PC-3 (cell line): ENCODE results near the gene NADSYN1. TPM values are rescaled to one million over a fixed set of nuclear protein-coding genes. Genes with fewer than 3 reads are reported as not detected.
"Not testable (repeated sequence)": the region's sequence is repeated elsewhere in the genome, so short reads cannot be mapped to it uniquely, and the experiment has no call there.

Experiments used
- ATAC-seq: fragments of 200-7000 bp; cut with Tn5 transposase; 2 replicates; pipeline ENCODE4 v1.9.1; 2020; ENCODE audit warnings: mild to moderate bottlenecking, moderate library complexity
- BruUV-seq: library from RNA; stranded (reverse); fragments of 400-500 nt; replicated peaks from 2 replicates; lab custom pipeline; 2021; lab: Mats Ljungman, UMichigan
- CTCF ChIA-PET: fragments of 300-600 bp; sonication (Branson Sonifier 250); formaldehyde crosslinking; loops from one replicate; lab custom pipeline; 2022; ENCODE audit warnings: antibody characterized with exemption; lab: Charles Lee
- POLR2A ChIA-PET: fragments of 300-600 bp; sonication (Branson Sonifier 250); formaldehyde crosslinking; loops from one replicate; lab custom pipeline; 2022; ENCODE audit warnings: antibody characterized with exemption; ENCODE audit not compliant: unreplicated experiment; lab: Charles Lee
- DNase-seq: peaks from one replicate; pipeline ENCODE4 v3.0.0-alpha.2; 2015
- H2AFZ ChIP-seq: fragments of 300-600 bp; sonication (generic); 2 replicates; pipeline ENCODE4 v1.6.0; 2016; ENCODE audit warnings: antibody characterized with exemption, low read length
- H3F3A ChIP-seq: fragments of 300-600 bp; sonication (generic); one replicate; pipeline ENCODE4 v1.6.0; 2017; ENCODE audit warnings: antibody characterized with exemption, low read length, control low read depth, mild to moderate bottlenecking; ENCODE audit not compliant: unreplicated experiment
- H3K27ac ChIP-seq: fragments of 300-600 bp; sonication (generic); 2 replicates; pipeline ENCODE4 v1.5.1; 2016; ENCODE audit warnings: mild to moderate bottlenecking, low read length
- H3K27me3 ChIP-seq: fragments of 300-600 bp; sonication (generic); 2 replicates; pipeline ENCODE4 v1.6.1; 2016; ENCODE audit warnings: low read length, mixed read lengths
- H3K36me3 ChIP-seq: fragments of 300-600 bp; sonication (generic); 2 replicates; pipeline ENCODE4 v1.6.1; 2016; ENCODE audit warnings: low read depth, mixed run types, low read length, mixed read lengths
- H3K4me1 ChIP-seq: fragments of 300-600 bp; sonication (generic); 2 replicates; pipeline ENCODE4 v1.5.1; 2016; ENCODE audit warnings: low read length; ENCODE audit not compliant: insufficient read depth
- H3K4me2 ChIP-seq: fragments of 300-600 bp; sonication (generic); 2 replicates; pipeline ENCODE4 v1.6.0; 2016; ENCODE audit warnings: low read length
- H3K4me3 ChIP-seq: fragments of 300-600 bp; sonication (generic); 2 replicates; pipeline ENCODE4 v1.5.1; 2016; ENCODE audit warnings: mild to moderate bottlenecking, low read length, mixed read lengths
- H3K79me2 ChIP-seq: fragments of 300-600 bp; sonication (generic); 2 replicates; pipeline ENCODE4 v1.6.1; 2017; ENCODE audit warnings: low read length, mixed read lengths
- H3K9ac ChIP-seq: fragments of 300-600 bp; sonication (generic); 2 replicates; pipeline ENCODE4 v1.6.0; 2016; ENCODE audit warnings: mild to moderate bottlenecking, low read length
- H3K9me2 ChIP-seq: fragments of 300-600 bp; sonication (generic); replicated peaks from 2 replicates; pipeline ENCODE4 v1.6.1; 2016; ENCODE audit warnings: mixed run types, low read length, mixed read lengths
- H3K9me3 ChIP-seq: fragments of 300-600 bp; sonication (generic); 2 replicates; pipeline ENCODE4 v1.6.1; 2016; ENCODE audit warnings: low read length, mixed read lengths
- H4K20me1 ChIP-seq: fragments of 300-600 bp; sonication (generic); 2 replicates; pipeline ENCODE4 v1.6.1; 2016; ENCODE audit warnings: low read length, mixed read lengths
- CTCF ChIP-seq: fragments of 300-600 bp; sonication (generic); conservative IDR thresholded peaks from 2 replicates; pipeline ENCODE4 v1.5.1; 2017; ENCODE audit warnings: antibody characterized with exemption, low read depth, mild to moderate bottlenecking, low read length
- EZH2 ChIP-seq: fragments of 300-600 bp; sonication (generic); IDR thresholded peaks from one replicate; pipeline ENCODE4 v1.6.1; 2017; ENCODE audit warnings: antibody characterized with exemption, mild to moderate bottlenecking, low read length; ENCODE audit not compliant: unreplicated experiment
- EZH2phosphoT487 ChIP-seq: fragments of 300-600 bp; sonication (generic); IDR thresholded peaks from 2 replicates; pipeline ENCODE4 v1.6.1; 2018; ENCODE audit warnings: mild to moderate bottlenecking, antibody characterized with exemption, low read length, borderline replicate concordance
- intact Hi-C: fragments of 100-400 bp; cut with micrococcal nuclease; formaldehyde crosslinking; loops from 2 replicates; pipeline ENCODE4 v1.9.0; 2023
- total RNA-seq: library from RNA; depleted of rRNA; stranded (reverse); fragments of >200 nt; gene quantifications from 2 replicates; pipeline ENCODE4 v1.2.3, GENCODE V29; 2014

Gene NADSYN1
- total RNA-seq, 1 experiment from 2014 or later = 64.8 TPM

DNA sequence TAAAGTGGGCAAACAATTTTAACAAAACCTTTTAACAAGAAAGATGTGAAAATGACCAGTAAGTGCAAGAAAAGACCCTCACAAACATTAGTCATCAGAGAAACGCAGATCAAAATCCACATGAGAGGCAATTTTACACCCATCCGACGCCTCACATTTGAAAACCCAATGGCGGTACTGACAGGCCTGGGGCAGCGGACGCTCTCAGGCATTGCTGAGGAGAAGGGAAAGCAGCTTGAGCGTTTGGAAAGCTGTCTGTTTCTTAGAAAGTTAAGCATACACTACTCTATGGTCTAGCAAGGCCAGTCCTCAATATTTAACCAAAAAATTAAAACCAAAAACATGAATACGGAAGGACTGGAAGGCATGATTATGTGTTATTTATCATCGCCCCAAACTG lies 82.8 kb downstream of the NADSYN1 start:
- intact Hi-C loops = no loop called here
- H3K79me2 ChIP-seq = no peaks in the 10 kb centered on the region
- no peak overlapping the region for H3K9ac ChIP-seq
- DNase-seq = no peak
- H3K4me3 ChIP-seq = no peak overlapping the region
- ATAC-seq = no peak
- H3K27me3 ChIP-seq = peaks cover 3% of the 10 kb centered on the region
- POLR2A ChIA-PET = no interaction called here
- BruUV-seq = no TSS peak
- H3K36me3 ChIP-seq = no peaks in the 10 kb centered on the region
- H2AFZ ChIP-seq = no peak overlapping the region
- no peaks in the 10 kb centered on the region for H3K9me2 ChIP-seq
- no peak for TF ChIP-seq CTCF
- TF ChIP-seq EZH2phosphoT487 = no peak
- TF ChIP-seq EZH2 = no peak
- H3F3A ChIP-seq = no peaks in the 10 kb centered on the region
- H4K20me1 ChIP-seq = no peaks in the 10 kb centered on the region
- H3K27ac ChIP-seq = no peak overlapping the region
- no peaks in the 10 kb centered on the region for H3K9me3 ChIP-seq
- CTCF ChIA-PET = no interaction called here
- H3K4me2 ChIP-seq = no peak overlapping the region
- no peaks in the 10 kb centered on the region for H3K4me1 ChIP-seq

GRCh38 chr11:71537537-71537936 lies 84.5 kb downstream of the NADSYN1 start:
- Histone ChIP-seq H3K36me3 (no peaks in the 10 kb centered on the region), H3K79me2 (no peaks in the 10 kb centered on the region), H3K27ac (no peak overlapping the region), H3K9me3 (no peaks in the 10 kb centered on the region), H2AFZ (no peak overlapping the region), H3K4me1 (no peaks in the 10 kb centered on the region), H4K20me1 (no peaks in the 10 kb centered on the region), H3K4me2 (no peak overlapping the region), H3K9ac (no peak overlapping the region), H3K9me2 (no peaks in the 10 kb centered on the region), H3F3A (no peaks in the 10 kb centered on the region), H3K4me3 (no peak overlapping the region), H3K27me3 (peaks cover 11% of the 10 kb centered on the region)
- CTCF ChIA-PET = no interaction called here
- POLR2A ChIA-PET = no interaction called here
- intact Hi-C loops = no loop called here
- TF ChIP-seq EZH2phosphoT487 = no peak
- no peak for TF ChIP-seq EZH2
- no peak for TF ChIP-seq CTCF
- BruUV-seq = no TSS peak
- ATAC-seq (no peak), DNase-seq (no peak)

- H3K9ac ChIP-seq, intact Hi-C loops, H3K9me3 ChIP-seq, DNase-seq, H3K27ac ChIP-seq, BruUV-seq, H3K4me3 ChIP-seq, H3F3A ChIP-seq, H3K79me2 ChIP-seq, H4K20me1 ChIP-seq, POLR2A ChIA-PET, H3K9me2 ChIP-seq, H2AFZ ChIP-seq, H3K36me3 ChIP-seq, CTCF ChIA-PET, H3K4me2 ChIP-seq, H3K4me1 ChIP-seq, ATAC-seq: not testable (repeated sequence)
- H3K27me3 ChIP-seq = peaks cover 11% of the 10 kb centered on the region
Measured at GRCh38 chr11:71537977-71538665, 85.1 kb downstream of the NADSYN1 start, which contains the start of gene KRTAP5-8. Gene KRTAP5-8, plus strand, starts transcription at chr11:71538025. Its CDS starts 31 bp downstream, at chr11:71538056.
